HG03565 (cell line): ENCODE measurements around the gene EDRF1.
"Not testable (repeated sequence)": the region's sequence is repeated elsewhere in the genome, so short reads cannot be mapped to it uniquely, and the experiment has no call there.

ENCODE experiments used
- ATAC-seq: cut with Tn5 transposase; IDR thresholded peaks from one replicate; pipeline ENCODE4 v1.9.1; 2021; ENCODE audit warnings: mild to moderate bottlenecking, moderate library complexity; ENCODE audit not compliant: unreplicated experiment

EDRF1 gene, protein sequence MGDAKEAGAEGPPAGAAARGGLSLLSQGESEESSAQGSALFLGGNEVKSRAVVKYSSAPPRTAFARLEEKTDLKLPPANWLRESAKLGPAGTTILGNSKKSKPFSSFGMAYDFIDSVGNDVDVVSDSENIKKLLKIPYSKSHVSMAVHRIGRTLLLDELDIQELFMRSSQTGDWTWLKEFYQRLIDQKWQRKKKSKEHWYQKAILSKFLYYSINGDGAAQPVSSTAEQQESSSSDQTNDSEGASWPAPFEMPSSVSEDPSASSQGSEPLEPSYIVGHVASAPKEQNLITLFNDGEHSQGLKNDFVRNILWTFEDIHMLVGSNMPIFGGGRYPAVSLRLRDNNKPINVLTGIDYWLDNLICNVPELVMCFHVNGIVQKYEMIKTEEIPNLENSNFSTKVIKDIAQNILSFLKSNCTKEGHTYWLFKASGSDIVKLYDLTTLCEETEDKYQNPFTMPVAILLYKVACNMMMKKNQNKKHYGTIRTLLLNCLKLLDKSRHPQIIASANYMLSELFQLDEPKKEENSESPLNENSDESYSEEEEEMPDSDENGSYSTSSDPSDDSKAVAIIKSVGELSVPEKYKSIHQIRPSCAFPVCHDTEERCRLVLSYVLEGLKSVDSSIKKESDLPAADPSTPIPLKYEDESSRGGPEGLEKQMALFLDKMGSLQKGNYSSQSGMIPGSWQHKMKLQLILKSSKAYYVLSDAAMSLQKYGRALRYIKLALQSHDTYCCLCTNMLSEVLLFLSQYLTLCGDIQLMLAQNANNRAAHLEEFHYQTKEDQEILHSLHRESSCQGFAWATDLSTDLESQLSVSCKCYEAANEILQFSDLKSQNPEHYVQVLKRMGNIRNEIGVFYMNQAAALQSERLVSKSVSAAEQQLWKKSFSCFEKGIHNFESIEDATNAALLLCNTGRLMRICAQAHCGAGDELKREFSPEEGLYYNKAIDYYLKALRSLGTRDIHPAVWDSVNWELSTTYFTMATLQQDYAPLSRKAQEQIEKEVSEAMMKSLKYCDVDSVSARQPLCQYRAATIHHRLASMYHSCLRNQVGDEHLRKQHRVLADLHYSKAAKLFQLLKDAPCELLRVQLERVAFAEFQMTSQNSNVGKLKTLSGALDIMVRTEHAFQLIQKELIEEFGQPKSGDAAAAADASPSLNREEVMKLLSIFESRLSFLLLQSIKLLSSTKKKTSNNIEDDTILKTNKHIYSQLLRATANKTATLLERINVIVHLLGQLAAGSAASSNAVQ

DNA sequence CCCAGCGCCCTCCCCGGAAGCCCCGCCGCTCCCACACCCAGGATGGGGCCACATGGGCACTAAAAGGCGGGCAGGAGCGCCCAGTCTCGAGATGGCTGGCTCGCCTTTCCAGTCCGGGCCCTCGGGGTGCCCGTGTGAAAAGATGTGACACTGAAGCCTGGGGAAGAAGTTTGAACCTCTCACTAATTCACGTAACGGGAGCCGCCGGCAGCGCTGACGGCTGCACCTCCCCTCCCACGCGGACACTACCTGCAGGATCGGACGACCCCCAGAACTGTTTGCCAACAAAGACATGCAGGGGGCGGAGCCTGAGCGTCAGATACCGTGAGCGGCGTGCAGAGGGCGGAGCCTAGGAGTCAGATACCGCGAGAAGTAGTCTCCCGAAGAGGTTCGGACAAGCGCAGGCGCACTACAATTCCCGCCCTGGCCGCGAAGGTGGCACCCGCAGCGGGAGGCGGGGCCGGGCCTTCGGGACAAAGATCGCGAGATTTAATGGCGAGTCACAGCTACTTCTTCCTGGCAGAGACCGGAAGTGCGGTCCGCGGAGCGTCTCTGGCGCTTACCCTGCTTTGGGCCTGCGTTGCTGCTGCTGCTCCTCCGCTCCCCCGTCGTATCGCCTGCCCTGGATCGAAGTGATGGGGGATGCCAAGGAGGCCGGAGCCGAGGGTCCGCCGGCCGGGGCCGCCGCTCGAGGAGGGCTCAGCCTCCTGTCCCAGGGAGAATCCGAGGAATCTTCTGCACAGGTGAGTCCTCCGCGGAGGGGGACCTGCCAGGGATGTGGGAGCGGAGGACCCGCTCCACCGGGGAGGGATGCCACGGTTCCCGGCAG, at the start of gene EDRF1:
TSS of gene EDRF1 (plus strand) at position 537 of the 829 bp plus-strand sequence. CDS start at position 636, 99 bp downstream.
- peak; percentile 92 for ATAC-seq

DNA sequence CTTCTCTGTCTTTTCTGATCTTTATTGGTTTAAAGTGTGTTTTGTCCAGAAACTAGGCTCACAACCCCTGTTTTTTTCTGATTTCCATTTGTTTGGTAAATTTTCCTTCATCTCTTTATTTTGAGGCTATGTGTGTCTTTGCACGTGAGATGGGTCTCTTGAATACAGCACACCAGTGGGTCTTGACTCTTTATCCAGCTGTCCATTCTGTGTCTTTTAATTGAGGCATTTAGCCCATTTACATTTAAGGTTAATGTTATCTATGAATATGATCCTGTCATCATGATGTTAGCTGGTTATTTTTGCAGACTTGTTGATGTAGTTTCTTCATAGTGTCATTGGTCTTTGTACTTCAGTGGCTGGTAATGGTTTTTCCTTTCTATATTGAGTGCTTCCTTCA, 46.6 kb upstream of the EDRF1 start:
- no peak for ATAC-seq

DNA sequence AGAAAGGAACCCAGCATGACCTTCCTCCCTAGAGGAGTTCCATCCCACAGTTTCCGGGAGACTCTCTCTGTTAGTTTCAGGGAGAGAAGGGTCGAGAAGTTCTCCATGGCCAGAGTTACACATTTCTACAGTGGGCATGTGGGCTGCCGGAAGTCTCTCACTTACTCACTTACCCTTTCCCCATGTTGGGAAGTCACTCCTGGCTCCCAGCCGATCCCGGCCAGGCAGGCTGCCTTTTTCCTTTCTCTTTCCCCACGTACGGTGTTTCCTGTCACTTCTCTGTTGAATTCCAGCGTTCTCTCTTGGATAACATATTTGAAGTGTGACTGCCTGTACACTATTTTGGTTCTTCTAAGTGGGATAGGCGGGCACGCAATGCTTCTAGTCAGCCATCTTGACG, 40.1 kb upstream of the EDRF1 start:
- ATAC-seq: no peak

DNA sequence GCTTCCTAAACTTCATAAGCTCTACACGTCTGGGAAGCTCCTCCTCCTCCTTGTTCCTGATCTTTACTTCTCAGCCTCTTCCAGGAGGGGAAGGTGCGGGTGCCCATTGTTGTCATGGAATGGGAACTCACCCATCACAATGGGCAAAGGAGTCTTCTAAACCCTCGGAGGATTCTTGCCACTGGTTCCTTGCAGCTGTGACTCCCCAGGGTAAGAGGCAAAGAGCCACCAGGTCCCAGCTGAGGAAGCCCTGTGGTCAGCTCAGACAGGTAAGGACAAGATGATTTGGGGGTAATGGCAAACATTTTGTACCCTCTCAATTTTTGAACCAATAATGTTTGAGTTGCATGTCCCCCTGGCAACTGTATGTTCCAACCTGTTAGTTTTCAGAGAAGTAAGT, 36.4 kb upstream of the EDRF1 start, which contains the start of gene TEX36:
TSS of gene TEX36 (minus strand) at position 101 of the 400 bp plus-strand sequence. CDS start 174 bp downstream, outside the sequence.
- ATAC-seq: no peak

DNA sequence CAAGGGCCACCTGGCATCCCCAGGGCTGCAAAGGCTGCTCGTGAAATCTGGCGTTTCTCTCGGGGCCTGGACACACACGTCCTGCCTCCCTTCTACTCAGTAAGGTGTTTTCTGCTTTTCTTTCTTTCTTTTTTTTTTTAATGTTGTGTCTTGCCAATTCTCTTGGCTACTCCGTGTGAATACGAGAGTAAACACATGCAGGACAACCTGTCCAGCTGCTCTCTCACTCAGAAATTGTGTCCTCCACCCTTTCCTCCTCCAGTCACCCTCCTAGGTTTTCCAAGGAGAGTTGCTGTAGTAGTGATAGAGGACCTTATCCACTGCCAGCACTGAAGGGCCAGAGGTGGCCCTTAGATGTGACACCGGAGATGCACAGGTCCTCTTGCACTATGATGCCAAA, 35.7 kb upstream of the EDRF1 start:
- no peak for ATAC-seq

DNA sequence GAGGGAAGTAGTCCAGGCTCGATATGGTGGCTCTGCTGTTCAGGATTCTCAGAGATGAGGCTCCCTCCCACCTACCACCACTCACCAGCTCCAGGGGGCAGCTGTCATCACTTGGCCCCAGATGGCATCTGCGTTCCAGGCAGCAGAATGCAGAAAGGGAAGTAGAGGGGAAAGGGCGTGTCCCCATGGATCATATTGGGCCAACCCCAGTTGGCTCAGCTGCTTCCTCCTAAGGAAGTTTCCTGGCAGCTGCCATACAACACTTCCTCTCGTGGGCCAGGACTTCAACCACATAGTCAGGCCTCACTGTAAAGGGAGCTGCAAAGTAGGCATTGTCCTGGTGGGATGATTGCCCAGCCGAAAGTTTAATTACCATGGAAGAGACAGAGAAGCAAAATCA, 34.9 kb upstream of the EDRF1 start:
- no peak for ATAC-seq

DNA sequence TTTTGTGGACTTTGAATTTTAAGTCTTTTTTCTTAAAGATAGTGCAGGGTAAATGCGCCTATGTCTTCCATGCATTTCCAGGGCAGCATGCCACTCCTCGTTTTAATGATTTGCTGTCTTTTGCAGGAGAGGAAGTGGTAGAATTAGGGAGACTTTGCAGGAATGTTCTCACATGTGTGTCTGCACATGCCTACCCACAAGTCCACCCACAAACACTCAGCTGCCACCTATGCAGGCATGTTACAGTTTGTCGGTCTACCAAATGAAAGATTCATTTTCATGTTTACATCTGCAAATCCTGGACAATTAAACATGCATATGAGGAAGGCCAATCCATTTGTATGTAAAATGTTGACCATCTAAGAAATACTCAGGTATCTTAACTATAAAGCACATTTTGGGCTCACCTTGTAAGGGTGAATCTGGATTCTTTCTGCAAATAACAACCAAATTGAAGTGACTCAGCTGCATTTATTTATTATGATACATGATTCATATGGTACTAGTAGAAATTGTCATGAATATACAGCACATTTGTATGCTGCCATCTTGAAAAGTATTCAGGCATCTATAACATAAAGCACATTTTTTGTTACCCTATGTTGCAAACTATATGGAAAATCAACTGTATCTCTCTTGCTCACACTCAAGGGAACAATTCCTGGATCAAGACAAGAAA, 31.9 kb upstream of the EDRF1 start:
- ATAC-seq: no peak

DNA sequence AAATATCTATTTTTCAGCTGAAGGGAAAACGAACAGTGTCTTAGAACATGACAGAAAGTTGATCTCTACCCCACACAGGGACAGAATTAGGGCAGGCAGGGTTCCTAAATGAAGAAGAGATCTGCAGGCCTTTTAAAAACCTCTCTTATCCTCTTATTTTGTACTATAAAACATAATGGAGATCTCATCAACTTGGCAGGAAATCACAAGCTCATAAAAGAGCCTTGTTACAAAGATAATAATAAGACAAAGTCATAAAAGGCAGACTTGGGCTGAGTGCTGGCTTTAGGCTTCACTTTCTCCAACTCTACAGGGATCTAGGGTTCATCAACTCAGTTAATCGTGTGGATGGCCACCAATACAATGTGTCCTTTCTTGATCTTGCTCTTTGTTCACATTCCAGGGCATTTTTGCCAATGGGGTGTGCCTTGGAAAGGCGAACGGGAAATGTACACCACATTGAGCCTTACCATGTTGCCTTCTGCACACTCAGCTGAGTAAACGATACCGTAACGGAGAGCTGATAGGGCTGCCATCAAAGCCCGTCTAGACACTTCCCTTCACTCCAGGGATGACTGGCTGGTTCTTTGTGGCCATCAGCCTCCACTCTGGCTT, 29.4 kb upstream of the EDRF1 start:
- no peak for ATAC-seq

DNA sequence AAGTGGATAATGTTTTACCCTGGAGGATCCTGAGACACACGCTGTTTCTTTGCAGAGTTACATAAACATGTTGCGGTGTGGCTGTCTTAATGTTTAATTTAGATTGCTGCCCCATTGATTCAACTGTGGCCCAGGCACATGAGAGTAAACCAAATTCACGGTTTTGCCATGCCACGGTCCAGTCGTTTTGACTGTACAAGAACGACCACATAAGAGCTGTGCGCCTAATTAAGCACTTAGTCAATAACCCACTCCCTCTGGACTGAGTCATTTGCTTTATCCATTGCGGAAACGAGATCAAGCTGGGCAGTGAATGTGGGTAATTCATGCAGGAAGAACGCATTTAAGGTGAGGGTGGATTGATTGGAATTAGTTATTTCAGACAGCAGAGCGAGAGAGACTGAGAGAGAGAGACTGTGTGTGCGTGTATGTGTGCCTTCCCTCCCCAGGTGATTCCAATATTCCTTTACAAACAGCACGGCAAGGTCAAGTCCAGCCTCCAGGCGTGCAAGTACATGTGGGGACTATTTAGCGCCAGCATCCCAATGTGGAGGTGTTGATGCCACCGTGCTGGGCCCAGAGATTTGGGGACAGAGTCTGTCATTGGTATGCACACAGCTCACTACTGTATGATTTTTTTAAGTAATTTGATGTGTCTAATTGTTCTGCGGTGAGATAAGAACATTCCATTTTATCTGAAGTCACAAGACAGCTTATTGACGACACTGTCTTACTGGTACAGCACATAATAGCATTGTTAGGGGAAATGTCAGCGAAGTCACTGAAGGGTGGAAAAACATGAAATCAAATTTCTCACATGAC, 28.1 kb upstream of the EDRF1 start:
- ATAC-seq: no peak

DNA sequence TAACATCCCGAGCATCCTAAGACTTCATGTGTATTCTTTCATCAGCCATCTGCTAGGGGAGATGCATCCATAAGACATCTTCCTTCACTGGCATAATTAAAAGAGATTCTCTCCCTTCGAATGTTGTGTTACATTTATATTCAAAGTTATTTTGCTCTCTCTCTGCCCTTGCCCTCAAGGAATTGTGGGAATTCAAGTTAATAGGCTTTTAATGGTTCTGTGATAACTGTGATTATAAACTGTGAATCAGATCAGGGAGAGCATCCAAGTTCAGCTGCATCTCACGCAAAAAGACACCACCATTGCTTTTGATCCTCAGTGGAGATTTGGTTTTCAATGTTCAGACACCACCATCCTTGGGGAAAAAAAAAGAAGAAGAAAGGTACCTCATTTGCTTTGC, 27.3 kb upstream of the EDRF1 start:
- ATAC-seq: no peak

DNA sequence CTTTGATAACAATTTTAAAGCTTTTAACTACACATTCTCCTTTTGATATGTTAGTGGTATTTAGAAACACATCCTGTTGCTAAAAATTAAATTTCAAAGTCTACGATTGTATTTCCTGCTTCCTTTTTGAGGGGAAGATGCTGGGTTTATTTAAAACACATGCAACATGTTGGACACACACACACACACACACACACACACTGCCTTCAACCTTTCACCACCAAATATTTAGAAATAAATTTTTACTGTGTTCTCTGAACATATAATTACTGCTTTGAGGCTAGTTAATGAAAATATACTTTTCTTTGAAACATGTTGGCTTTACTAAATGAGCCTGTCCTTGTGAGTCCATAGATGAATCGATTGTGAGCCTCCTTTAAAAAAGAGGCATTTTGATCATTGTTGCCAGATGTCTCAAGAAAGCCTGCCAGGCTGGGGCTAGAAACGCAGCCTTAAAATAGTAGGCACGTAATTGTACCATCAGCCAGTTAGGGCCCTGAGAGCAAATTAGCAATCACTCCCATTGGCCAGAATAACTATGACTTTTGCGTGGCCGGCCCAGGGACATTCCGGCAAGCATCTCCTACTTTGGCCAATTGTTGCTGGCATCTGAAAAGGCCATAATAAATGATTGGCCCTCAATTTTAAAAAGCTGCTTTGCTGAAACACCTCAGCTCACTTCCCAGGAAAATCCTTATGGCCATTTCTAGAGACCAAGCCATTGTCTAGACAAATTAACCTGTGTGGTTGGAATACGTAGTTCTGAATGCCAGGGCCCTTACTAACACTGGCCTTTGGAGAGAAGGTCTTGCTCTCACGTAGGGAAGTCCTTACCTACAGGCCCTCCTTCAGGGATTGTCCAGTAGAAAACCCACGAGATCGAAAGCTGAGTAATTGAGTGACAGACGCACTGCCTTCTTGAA, 26.6 kb upstream of the EDRF1 start:
- no peak for ATAC-seq

DNA sequence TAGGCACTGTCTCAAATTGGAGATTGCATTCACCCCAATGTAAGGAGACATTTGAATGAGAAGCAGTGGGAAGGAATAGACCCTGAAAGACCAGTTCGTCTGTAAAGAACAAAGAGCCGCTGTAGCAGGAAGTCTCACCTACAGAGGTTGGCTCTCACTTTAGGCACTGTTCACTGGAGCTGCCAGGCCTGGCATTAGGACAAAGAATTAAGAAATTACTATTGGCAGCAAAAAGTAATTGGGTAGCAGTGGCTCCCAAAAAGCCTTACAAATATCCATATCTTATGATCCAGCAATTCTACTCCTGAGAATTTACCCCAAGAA, 26.0 kb upstream of the EDRF1 start:
- no peak for ATAC-seq

DNA sequence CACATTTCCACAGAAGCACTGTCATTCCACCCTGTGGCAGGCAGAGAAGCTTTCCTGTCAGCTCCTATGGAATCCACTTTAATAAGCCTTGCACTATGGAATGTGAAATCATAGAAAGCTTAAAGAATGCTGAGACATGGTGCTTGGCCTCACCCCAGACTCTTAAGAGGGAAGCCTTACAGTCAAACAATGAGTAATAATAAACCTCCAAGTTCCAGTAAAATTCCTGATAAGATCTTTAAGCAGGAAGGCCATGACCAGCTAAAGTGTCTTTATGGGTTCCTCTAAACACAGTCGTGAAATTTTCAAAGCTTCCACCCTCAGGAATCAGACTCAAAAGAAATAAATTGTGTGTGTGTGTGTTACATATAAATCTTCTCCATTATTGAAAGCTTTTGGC, 24.6 kb upstream of the EDRF1 start:
- no peak for ATAC-seq

DNA sequence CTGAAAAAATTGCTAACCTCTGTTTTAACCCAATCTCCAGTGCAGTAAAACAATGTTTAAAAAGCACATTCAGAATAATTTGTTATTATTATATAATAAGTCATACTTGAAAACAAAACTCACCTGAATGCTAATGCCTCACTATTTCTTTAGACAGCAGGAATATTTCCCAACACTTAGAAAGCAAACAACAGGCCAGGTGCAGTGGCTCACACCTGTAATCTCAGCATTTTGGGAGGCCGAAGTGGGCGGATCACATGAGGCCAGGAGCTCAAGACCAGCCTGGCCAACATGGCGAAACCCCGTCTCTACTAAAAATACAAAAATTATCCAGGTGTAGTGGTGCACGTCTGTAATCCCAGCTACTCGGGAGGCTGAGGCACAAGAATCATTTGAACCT, 22.6 kb upstream of the EDRF1 start:
- ATAC-seq: not testable (repeated sequence)

DNA sequence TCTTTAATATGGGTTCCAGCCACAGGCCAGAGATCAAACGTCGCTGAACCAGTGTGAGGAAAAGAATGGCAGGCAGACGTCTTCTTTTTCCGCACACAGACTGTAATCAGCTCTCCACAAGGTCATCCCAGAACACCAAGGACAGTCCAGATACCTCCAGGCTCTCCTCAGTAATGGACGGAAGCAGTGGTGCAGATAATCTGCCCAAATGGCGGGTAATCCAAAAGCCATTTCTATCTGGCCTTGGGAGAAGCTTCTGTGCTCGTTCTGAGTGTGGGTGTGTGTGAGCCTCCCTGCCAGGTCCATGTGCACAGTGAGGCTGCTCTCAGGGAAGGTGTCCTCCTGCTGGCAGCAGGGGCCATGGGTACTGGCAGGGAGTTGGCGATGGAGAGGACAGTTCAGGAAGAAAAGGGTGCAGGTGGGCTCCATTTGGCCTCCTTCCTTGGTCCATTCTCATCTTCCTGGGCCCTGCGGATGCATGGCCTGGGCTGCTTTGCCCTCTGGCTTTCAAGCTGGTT, 21.0 kb upstream of the EDRF1 start:
- no peak for ATAC-seq

DNA sequence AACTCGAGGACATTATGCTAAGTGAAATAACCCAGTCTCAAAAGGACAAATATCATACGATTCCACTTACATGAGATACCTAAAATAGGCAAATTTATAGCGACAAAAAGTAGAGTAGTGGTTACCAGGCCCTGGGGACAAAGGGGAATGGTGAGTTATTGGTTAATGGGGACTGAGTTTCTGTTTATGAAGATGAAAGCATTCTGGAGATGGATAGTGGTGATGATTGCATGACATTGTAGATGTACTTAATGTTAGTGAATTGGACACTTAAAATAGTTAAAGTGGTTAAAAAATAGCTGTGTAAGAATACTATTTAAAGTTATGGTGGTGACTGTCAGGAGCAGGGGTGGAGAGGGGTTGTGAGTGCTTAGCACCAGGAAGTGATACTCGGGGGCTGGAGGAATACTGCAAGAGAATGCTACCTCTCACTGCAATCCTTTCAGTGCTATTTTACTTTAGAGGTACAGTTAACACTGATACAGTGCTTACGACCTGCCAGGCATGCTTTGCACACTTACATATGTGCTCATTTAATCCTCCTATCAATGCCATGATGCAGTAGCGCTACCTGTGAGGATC, 19.9 kb upstream of the EDRF1 start:
- ATAC-seq: no peak

DNA sequence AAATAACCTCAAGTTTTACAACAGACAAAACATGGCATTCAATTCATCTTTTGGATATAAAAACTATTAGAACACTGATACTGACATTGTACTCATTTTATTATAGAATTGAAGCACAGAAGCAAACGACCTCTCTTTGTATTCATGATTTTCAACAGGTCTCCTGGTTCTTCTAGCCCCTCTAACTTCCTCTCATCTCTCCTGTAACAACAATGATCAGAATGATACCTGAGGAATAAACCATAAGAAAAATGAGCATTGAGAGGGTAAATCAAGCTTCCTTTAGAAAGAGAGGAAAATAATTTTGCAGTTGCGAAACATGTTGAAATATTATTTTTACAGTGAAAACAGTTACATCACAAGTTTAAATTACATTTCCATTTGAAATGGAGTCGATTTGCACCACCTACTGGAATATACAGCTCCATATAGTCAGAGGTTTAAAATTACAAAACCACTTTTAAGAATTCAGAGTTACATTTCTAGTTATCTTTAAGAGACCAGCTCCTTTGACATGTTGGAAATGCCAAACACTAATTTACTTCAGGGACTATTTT, 19.1 kb upstream of the EDRF1 start:
- no peak for ATAC-seq
